GM21360 (cell line): Measurements from ENCODE around the gene CWC27.
"Not testable (repeated sequence)": the region's sequence is repeated elsewhere in the genome, so short reads cannot be mapped to it uniquely, and the experiment has no call there.

Experiments used
- ATAC-seq: cut with Tn5 transposase; IDR thresholded peaks from one replicate; pipeline ENCODE4 v1.9.1; 2021; ENCODE audit warnings: mild to moderate bottlenecking, moderate library complexity; ENCODE audit not compliant: unreplicated experiment

CWC27 gene

GRCh38 chr5:64788156-64788555 lies 19.4 kb downstream of the CWC27 start:
- no peak for ATAC-seq

GRCh38 chr5:64789457-64789856 lies 20.7 kb downstream of the CWC27 start:
- no peak for ATAC-seq

- ATAC-seq = no peak
These were observed 21.5 kb downstream of the CWC27 start for GRCh38 chr5:64790210-64790609.

GRCh38 chr5:64792469-64792868 lies 23.7 kb downstream of the CWC27 start:
- no peak for ATAC-seq

- ATAC-seq = no peak
These were observed 25.5 kb downstream of the CWC27 start for GRCh38 chr5:64794053-64794770.

GRCh38 chr5:64796301-64796700 lies 27.6 kb downstream of the CWC27 start:
- ATAC-seq = no peak

- ATAC-seq = no peak
These were observed 32.2 kb downstream of the CWC27 start for GRCh38 chr5:64800926-64801325.

GRCh38 chr5:64806537-64806936 lies 37.8 kb downstream of the CWC27 start:
- no peak for ATAC-seq

- ATAC-seq = no peak
These were observed 38.8 kb downstream of the CWC27 start for GRCh38 chr5:64807520-64807919.

- peak; percentile 41 for ATAC-seq
These were observed 42.4 kb downstream of the CWC27 start for GRCh38 chr5:64811050-64811640.

- peak; percentile 95 for ATAC-seq
These were observed 45.3 kb downstream of the CWC27 start for GRCh38 chr5:64814073-64814472.

- no peak for ATAC-seq
These were observed 49.5 kb downstream of the CWC27 start for GRCh38 chr5:64818245-64818644.

- ATAC-seq = not testable (repeated sequence)
These were observed 50.6 kb downstream of the CWC27 start for GRCh38 chr5:64819345-64819744.

GRCh38 chr5:64822320-64822719 lies 53.6 kb downstream of the CWC27 start:
- ATAC-seq = no peak

- ATAC-seq = no peak
These were observed 57.8 kb downstream of the CWC27 start for GRCh38 chr5:64826541-64826940.

GRCh38 chr5:64827703-64828102 lies 59.0 kb downstream of the CWC27 start:
- no peak for ATAC-seq

- ATAC-seq = not testable (repeated sequence)
These were observed 61.9 kb downstream of the CWC27 start for GRCh38 chr5:64830650-64831049.

- ATAC-seq = no peak
These were observed 63.3 kb downstream of the CWC27 start for GRCh38 chr5:64831996-64832395.

GRCh38 chr5:64834037-64834436 lies 65.3 kb downstream of the CWC27 start:
- no peak for ATAC-seq

GRCh38 chr5:64834611-64835010 lies 65.9 kb downstream of the CWC27 start:
- ATAC-seq = no peak

- no peak for ATAC-seq
These were observed 66.5 kb downstream of the CWC27 start for GRCh38 chr5:64835266-64835665.

- ATAC-seq = no peak
These were observed 67.5 kb downstream of the CWC27 start for GRCh38 chr5:64836190-64836755.
